ENCODE measurements around the gene YPEL4. TPM values are rescaled to one million over a fixed set of nuclear protein-coding genes. Genes with fewer than 3 reads are reported as not detected.

The YPEL4 gene
- total RNA-seq, 1 donor, result 1.4 TPM

GRCh38 chr11:57619331-57619730, 30.4 kb downstream of the YPEL4 start:
- no peak for TF ChIP-seq CTCF (IDR thresholded peaks at IDR 0.05; ENCODE audit: insufficient read depth, low read length)
- H3K4me3 ChIP-seq (ENCODE audit: low read depth, low read length), result no peak overlapping the region
- no peak for DNase-seq (ENCODE audit: low read depth)

- no peak for DNase-seq (ENCODE audit: low read depth)
- TF ChIP-seq CTCF (IDR thresholded peaks at IDR 0.05; ENCODE audit: insufficient read depth, low read length), result no peak
- no peak overlapping the region for H3K4me3 ChIP-seq (ENCODE audit: low read depth, low read length)
Observed at GRCh38 chr11:57618438-57618837, 31.3 kb downstream of the YPEL4 start.

- DNase-seq (ENCODE audit: low read depth), result no peak
- H3K4me3 ChIP-seq (ENCODE audit: low read depth, low read length), result no peak overlapping the region
- no peak for TF ChIP-seq CTCF (IDR thresholded peaks at IDR 0.05; ENCODE audit: insufficient read depth, low read length)
Observed at GRCh38 chr11:57616595-57616994, 33.1 kb downstream of the YPEL4 start.

- TF ChIP-seq CTCF (IDR thresholded peaks at IDR 0.05; ENCODE audit: insufficient read depth, low read length), result no peak
- no peak for DNase-seq (ENCODE audit: low read depth)
- no peak overlapping the region for H3K4me3 ChIP-seq (ENCODE audit: low read depth, low read length)
Observed at GRCh38 chr11:57615308-57615707, 34.4 kb downstream of the YPEL4 start.

GRCh38 chr11:57614234-57614772, 35.4 kb downstream of the YPEL4 start:
- TF ChIP-seq CTCF (IDR thresholded peaks at IDR 0.05; ENCODE audit: insufficient read depth, low read length), result no peak
- H3K4me3 ChIP-seq (ENCODE audit: low read depth, low read length), result no peak overlapping the region
- DNase-seq (ENCODE audit: low read depth), result no peak

GRCh38 chr11:57610170-57610569, 39.5 kb downstream of the YPEL4 start:
- no peak for DNase-seq (ENCODE audit: low read depth)
- no peak overlapping the region for H3K4me3 ChIP-seq (ENCODE audit: low read depth, low read length)
- TF ChIP-seq CTCF (IDR thresholded peaks at IDR 0.05; ENCODE audit: insufficient read depth, low read length), result no peak

- no peak for DNase-seq (ENCODE audit: low read depth)
- no peak for TF ChIP-seq CTCF (IDR thresholded peaks at IDR 0.05; ENCODE audit: insufficient read depth, low read length)
- H3K4me3 ChIP-seq (ENCODE audit: low read depth, low read length), result no peak overlapping the region
Observed at GRCh38 chr11:57605028-57605420, 44.7 kb downstream of the YPEL4 start.
